HG03520 (cell line): ENCODE measurements around the gene ZNF91.
"Not testable (repeated sequence)": the region's sequence is repeated elsewhere in the genome, so short reads cannot be mapped to it uniquely, and the experiment has no call there.

Experiments used
- ATAC-seq: cut with Tn5 transposase; IDR thresholded peaks from one replicate; pipeline ENCODE4 v1.9.1; 2021; ENCODE audit warnings: mild to moderate bottlenecking, moderate library complexity; ENCODE audit not compliant: unreplicated experiment

ZNF91 gene

DNA sequence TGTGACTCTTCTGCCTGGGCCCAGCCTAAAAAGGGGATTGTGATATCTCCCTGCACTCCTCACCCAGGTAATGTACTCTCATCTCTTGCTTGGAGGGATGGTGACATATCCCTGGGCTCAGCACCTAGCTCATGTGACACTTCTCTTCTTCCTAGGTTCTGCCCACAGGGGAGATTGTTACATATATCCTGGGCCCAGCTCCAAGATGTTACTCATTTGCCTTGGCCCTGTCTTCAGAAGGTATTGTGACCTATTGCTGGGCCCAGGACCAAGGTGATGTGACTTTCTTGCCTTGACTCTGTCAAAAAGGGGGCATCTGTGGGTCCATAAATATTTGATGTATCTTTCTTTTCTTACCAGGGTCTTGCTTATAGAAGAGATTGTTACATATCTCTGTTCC is 73.9 kb downstream of the ZNF91 start:
- not testable (repeated sequence) for ATAC-seq

DNA sequence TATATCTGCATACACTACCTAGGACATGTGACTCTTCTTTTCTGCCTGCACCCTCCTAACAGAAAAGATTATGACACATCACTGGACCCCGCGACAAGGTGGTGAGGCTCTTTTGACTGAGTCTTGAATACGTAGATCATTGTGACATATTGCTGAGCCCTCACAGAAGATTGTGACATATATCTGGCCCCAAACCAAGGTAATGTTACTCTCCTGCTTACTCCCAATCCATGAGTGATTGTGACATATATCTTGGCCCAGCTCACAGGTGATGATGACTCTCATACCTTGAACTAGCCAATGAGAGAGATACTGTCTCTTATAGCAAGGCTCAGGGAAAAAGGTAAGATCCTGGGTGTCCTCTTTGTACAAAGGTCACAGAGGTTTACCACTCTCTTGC is 75.7 kb downstream of the ZNF91 start:
- ATAC-seq: not testable (repeated sequence)

DNA sequence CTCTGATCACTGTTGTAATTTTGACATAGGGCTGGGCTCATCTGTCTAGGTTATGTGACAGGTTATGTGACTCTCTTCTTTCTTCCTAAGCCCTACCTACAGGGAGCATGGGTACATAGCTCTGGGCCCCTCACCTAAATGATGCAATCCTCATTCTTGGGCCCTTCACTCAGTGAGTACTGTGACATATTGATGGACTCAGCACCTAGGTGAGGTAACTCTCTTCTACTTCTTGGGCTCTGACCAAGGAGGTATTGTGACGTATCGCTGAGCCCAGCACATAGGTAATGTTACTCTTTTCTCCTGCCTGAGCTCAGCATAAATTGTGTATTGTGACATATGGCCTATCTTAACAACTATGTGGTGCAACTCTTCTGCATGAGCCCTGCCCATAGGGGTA is 76.3 kb downstream of the ZNF91 start:
- ATAC-seq: not testable (repeated sequence)

DNA sequence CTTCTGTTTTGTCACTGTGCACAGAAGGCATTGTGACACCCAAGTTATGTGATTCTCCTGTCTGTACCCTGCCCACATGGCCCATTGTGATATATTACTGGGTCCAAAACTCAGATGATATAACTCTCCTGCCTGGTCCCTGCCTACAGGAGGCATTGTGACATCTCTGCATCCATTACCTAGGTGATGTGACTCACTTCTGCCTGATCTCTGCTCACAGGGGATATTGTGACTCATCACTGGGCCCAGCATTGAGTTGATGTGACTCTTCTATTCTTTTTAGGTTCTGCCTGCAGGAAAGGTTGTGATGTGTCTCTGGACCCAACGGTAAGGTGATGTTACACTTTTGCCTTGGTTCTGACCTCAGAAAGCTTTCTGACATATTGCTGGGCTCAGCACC is 77.1 kb downstream of the ZNF91 start:
- ATAC-seq: no peak

DNA sequence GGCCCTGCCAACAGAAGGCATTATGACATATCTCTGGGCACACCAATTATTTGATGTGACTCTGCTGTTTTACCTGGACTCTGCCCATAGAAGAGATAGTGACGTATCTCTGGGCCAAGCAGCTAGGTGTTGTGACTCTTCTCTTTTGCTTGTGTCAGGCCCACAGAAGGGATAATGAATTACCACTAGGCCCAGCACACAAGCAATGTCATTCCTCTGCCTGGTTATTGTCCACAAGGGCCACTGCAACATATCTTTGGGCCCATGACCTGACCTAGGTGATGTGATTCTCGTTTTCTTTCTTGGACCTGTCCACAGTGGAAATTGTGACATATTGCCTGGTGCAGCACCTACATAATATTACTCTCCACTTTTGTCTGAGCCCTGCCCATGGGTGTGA is 80.0 kb downstream of the ZNF91 start:
- no peak for ATAC-seq

DNA sequence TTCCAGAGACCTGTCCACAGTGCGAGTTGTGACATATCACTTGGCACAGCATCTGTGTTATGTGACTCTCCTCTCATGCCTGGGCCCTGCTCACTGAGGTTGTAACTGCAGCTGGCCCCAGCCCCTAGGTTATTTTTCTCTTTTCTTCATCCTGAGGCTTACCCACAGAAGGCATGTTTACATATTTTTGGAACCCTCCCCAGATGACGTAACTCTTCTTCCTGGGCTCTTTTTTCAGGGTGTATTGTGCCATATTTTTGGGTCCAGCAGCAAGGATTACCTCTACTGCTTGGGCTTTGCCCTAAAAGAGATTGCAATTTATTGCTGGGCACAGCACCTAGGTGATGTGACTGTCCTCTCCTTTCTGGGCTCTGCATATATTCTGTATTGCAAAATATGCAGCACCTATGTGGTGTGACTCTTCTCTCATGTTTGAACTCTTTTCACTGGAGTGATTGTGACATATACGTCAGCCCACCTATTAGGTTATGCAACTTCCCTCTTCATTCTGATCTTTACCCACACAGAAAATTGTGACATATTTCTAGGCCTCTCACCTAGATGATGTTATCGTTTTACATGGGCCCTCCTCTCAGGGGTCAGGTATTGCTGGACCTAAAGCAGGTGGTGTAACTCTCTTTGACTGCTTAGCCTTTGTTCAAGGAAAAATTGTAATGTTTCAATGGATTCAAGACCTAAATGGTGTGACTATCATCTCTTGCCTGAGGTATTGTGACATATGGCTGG is 80.6 kb downstream of the ZNF91 start:
- ATAC-seq: no peak

DNA sequence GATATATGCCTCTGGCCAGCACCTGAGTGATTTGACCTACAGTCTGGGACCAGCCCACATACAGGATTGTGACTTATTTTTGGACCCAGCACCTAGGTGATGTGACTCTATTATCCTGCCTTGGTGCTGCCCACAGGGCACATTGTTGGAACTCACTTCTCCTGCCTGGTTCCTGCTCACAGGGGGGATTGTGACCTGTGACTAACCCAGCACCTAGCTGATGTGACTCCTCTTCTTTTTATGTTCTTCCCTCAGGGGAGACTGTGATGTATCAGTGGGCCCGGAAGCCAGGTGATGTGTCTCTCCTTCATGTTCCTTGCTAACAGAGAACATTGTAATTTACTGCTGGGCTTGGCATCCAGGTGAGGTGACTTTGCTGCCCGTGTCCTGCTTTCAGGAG is 82.1 kb downstream of the ZNF91 start:
- no peak for ATAC-seq

DNA sequence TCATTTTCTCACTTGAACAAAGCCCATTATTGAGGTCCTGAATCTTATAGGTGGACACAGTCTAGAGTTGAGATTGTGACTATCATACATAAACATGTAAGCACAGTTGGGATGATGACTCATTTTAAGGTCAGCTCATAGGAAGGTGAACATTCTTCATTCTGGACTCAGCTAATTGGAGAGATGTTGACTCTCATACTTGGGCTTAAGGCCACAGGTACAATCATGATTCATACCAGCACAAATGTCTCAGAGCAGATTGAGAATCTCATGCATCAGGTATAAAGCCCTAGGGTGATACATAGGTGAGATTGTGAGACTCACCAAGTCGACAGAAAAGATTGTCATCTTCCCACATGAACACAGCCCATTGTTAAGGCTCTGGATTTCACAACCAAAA is 82.8 kb downstream of the ZNF91 start:
- ATAC-seq: no peak

DNA sequence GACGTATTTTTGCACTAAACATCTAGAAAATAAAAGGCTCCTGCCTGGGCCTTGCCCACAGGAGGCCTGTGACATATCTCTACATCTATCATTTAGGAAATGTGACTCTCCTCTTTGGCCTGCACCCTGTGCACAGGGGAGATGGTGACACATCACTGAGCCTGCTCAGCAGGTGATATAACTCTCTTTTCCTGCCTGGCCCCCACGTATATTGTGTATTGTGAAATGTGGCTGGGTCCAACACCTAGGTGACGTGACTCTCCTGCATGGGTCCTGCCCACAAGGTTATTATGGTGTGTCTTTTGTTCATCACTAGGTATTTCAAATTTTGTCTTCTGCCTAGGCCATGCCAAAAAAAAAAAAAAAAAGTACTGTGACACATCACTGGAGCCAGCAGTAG is 83.7 kb downstream of the ZNF91 start:
- no peak for ATAC-seq

DNA sequence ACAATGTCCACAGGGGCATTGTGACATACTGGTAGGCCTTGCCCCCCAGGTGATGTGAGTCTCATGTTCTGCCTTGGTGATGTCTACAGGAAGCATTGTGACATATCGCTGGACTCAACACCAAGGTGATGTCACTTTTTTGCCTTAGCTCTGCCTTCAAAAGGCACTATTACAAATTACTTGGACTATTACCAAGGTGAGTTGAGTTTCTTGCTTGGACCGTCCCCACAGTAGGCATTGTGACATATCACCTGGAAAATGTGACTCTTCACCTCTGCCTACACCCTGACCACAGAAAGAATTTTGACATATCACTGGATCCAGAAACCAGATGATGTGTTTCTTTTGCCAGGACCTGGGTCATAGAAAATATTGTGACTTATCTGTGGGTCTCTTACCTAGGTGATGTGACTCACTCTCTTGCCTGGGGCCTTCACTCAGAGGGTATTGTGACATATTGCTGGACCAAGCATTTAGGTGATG is 84.5 kb downstream of the ZNF91 start:
- no peak for ATAC-seq

DNA sequence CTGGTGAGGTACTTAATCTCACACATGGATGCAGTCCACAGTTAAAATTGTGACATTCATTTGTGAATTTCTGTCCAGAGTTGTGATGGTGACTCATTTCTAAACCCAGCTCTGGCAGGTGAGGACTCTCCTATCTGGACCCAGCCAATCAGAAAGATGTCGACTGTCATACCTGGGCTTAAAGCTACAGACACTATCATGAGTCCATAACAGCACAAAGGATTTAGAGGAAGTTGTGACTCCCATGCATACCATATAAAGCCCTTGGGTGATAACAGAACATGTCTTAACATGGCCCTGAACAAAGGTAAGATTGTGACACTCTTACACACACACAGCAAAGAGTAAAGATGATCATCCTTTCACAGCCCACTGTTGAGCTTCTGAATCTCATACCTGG is 85.3 kb downstream of the ZNF91 start:
- no peak for ATAC-seq

DNA sequence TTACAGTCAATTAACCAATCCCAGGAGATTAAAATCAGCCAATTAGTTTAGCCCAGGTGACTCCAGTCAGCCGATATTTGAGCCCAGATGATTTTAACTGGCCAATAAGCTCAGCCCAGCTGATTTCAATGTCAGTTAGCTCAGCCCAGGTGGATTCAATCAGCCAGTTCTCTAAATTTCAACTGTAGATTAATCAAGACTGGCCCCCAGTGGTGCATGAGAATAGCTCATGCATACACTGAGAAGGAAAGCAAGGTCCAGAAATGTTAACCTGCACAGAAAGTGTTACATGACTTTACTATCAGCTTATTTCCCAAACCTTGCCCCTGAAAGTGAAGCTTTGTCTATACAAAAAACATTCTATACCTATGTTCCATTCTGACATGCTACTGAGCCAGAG is 89.7 kb downstream of the ZNF91 start:
- no peak for ATAC-seq

DNA sequence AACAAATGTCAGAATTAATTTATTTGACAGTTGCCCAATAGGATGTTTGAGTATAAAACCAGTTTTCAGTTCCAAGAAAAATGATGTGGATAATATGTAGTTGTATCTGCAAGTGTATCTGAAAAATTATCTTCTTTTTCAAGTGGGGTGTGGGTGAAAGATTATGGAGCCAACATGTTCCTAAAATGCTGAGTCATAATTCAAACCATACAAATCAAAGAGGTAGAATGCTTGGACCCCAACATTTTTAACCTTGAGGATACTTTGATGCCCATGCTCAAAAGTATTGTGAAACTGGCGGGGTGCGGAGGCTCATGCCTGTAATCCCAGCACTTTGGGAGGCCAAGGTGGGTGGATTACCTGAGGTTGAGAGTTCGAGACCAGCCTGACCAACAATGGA is 91.0 kb downstream of the ZNF91 start:
- no peak for ATAC-seq

DNA sequence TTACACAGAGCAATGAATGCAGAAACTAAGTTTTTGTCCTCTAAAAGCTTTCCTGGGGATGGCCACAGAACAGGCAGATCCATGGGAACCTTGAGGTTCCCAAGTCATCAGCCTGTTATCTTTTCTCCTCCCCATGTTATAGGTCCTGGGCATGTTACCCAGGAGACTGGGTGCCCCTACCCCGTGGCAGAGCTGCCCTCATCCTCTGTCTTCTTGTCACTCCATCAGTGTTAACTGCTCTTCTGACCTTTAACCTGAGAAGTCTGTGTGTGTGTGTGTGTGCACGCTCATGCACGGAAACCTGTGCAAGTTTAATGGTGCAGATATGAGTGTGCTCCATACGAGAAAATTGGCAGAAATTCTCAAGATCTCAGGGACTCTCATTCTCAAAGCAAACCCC is 101.1 kb downstream of the ZNF91 start:
- ATAC-seq: no peak

DNA sequence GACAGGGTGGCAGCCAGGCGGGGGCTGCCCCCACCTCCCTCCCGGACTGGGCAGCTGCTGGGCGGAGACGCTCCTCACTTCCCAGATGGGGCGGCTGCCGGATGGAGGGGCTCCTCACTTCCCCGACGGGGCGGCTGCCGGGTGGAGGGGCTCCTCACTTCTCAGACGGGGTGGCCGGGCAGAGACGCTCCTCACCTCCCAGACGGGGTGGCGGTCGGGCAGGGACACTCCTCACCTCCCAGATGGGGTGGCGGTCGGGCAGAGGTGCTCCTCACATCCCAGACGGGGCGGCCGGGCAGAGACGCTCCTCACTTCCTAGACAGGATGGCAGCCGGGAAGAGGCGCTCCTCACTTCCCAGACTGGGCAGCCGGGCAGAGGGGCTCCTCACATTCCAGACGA is 105.3 kb downstream of the ZNF91 start:
- ATAC-seq: not testable (repeated sequence)
